A673 (cell line): ENCODE results near the gene SSH2.

Experiments used
- EZH2 ChIP-seq: fragments of 200-600 bp; sonication (generic); IDR thresholded peaks from 2 replicates; pipeline ENCODE4 v1.6.1; 2017; ENCODE audit warnings: borderline replicate concordance, low read depth, mild to moderate bottlenecking, mixed read lengths, antibody characterized with exemption, low read length; ENCODE audit not compliant: poor library complexity, severe bottlenecking
- TF ChIP-seq, protein P1 (sequence below): fragments of 300-800, 200-600 bp; sonication (generic); conservative IDR thresholded peaks from 2 replicates; pipeline ENCODE4 v1.5.1; 2017; ENCODE audit warnings: low read depth, mild to moderate bottlenecking, antibody characterized with exemption, low read length, moderate library complexity, mixed read lengths

GRCh38 chr17:29905879-29906167, 24.2 kb downstream of the SSH2 start:
- TF ChIP-seq, protein P1, sequence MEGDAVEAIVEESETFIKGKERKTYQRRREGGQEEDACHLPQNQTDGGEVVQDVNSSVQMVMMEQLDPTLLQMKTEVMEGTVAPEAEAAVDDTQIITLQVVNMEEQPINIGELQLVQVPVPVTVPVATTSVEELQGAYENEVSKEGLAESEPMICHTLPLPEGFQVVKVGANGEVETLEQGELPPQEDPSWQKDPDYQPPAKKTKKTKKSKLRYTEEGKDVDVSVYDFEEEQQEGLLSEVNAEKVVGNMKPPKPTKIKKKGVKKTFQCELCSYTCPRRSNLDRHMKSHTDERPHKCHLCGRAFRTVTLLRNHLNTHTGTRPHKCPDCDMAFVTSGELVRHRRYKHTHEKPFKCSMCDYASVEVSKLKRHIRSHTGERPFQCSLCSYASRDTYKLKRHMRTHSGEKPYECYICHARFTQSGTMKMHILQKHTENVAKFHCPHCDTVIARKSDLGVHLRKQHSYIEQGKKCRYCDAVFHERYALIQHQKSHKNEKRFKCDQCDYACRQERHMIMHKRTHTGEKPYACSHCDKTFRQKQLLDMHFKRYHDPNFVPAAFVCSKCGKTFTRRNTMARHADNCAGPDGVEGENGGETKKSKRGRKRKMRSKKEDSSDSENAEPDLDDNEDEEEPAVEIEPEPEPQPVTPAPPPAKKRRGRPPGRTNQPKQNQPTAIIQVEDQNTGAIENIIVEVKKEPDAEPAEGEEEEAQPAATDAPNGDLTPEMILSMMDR: no peak
- no peak for TF ChIP-seq EZH2
